Measurements from ENCODE around the gene ADAMTS2.

The ADAMTS2 gene

DNA sequence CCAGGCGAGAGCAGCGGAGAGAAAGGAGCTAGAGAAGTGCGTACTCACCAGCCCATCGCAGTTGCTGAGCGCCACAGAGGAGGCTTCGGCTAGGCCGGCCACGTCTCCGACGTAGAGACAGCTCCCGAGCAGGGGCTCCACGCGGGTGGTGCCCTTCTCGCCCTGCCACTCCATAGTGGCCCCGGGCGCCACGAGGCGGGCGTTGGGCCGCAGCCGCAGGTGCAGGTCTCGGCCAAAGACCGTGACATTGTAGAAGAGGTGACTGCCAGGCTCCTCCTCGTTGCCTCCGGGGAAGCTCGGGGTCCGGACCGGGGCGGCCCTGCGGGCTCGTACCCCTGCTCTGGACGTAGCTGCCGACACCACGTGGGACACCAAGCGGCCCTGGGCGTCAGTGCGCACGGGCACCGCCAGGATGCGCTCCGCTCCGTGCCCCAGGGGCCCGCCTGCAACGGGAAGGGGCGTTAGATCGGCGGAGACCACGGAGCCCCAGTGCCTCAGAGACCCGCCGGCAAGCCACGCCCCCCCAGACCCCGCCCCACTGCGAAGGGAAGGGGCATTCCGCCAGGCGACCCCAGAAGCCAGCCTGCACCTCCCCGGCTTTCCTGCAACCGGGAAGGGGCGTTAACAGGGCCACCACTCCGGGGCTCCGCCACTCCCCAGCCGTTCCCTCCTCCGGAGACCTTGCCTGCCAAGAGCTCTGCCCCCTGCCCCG lies 1.4 kb downstream of the ADAMTS2 start:
- DNase-seq (ENCODE audit: low spot score): no peak

DNA sequence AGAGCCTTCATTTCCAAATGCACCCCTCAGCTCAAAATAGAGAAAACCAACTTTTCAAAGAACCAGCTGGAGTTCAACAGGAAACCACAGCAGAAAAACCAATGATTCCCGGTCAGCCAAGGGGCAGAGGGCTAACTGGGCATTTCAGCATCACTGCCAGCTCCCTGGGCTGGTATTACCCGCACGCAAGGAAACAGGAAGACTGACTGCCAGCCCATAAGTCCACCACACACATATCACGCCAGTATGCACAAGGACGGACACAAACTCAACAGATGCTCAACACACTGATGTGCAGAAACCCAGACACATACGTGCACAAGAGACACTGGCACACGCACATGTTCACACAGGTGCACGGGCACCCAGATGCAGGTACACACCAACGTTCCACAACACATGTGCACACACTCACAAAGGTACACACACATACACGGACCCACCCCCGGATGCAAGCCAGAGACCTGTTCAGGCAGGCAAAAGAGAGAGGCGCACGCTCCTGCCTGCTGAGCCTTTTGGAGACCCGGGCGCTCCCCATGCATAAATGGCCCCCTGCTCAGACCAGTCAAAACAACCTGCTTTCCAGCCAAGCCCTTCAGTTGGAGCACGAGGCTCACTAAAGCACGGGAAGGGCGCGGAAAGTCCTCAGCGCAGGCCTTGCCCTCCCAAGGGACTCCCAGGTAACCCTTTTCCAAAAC lies 2.1 kb downstream of the ADAMTS2 start:
- no peak for DNase-seq (ENCODE audit: low spot score)

DNA sequence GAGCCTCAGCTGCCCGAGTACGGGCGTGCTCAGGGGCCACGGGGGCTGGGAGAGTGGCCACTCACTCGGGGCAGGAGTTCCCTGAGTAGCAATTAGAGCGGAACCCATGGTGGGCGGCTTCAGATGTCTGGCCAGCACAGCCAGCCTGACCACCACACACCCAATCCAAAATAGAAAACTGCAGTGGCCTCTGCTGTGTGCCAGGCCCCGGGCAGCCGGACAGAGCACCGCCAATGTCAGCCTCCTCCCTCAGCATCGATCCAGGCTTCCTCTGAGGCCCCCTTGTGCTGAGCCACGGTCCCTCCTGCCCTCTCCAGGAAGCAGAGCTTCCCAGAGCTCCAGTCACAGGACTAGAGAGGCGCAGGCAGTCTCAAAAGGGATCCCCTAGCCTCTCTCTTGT lies 2.7 kb downstream of the ADAMTS2 start:
- DNase-seq (ENCODE audit: low spot score): no peak

DNA sequence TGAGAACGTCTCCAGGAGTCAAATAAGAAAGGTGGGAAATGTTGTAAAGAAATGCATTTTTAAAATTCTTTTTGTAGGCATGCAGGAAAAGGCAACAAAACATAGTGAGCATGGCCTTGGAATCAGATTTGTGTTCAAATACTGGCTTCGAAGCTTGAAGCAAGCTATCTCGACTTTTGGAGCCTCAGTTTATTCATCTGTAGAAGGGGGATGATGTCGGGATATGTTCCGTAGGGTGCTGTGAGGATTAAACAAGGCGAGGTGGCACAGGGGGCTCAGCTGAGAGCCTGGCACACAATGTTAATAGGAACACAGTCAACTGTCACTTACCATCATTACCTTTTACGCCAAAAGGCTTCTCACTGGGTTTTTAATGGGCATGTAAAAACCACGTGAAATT lies 4.8 kb downstream of the ADAMTS2 start:
- DNase-seq (ENCODE audit: low spot score): no peak

DNA sequence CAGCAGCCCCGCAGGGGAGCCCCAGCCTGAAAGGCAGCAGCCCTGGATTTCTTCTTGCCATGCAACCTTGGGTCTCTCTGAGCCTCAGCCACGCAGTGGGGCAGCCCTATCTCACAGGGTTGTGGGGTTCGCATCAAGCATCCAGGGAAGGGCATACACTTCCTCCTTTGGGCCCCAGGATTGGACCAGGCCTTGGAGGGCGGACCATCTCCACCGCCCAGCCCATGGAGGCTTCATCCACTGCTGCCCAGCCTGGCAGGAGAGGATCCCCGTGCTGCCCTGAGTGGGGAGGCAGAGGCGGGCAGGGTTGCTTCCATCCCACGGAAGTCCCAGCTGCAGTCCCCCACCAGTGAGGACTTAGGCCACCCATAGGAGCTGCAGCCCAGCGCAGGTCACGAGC lies 5.3 kb downstream of the ADAMTS2 start:
- no peak for DNase-seq (ENCODE audit: low spot score)

DNA sequence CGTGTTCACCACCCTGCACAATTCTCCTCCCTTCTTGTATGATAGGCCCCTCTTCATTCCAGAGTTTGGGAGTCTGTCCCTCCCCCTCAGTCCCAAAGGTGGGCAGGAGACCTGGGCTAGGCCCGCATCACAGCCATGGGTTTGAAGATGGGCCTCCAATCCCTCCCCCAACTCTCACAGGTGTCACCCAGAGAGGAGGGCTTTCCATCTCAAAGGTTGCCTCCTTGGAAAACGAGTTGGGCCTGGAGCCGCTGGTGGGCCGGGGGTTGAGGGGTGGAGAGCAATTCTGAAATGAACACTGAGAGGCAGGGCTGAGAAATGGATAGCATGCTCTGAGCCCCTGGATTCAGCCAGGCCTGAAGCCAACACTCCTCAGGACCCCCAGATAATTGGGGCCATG lies 6.2 kb downstream of the ADAMTS2 start:
- DNase-seq (ENCODE audit: low spot score): no peak

DNA sequence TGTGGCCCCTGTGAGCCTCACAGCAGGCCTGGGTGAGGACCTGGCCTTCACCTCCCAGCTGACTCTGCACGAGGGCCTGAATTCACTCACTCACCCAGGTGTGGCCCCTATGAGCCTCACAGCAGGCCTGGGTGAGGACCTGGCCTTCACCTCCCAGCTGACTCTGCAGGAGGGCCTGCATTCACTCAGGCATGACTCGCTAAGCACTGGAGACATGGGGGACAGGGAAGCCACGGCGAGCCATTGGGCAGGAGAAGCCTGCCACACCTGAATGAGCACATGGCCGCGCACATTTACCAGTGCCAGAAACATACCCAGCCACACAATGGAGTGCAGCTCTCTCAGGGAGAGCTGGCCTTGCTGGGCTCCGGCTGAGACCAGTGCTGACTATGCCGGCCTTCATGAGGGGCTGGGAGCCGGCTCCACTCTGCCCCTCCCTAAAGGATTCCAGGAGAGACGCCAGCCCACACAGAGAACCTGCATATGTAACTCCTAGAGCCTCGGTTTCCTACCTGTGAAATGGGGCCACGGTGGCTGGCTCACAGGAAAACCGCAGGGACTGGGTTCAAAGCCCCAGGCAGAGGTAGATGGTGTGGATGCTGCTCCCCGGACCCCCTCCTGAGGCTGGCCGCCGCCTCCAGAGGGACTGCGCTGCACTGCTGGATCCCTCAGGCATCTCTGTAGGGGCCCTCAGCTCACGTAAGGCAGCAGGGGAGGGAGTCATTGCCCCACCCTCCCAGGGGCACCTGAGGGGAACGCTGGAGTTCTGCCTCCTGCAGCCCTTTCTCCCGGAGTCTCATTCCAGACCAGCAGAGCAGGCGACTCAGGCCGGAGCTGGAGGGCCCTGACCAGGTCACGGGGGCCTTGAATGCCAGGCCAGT lies 7.2 kb downstream of the ADAMTS2 start:
- DNase-seq (ENCODE audit: low spot score): no peak

DNA sequence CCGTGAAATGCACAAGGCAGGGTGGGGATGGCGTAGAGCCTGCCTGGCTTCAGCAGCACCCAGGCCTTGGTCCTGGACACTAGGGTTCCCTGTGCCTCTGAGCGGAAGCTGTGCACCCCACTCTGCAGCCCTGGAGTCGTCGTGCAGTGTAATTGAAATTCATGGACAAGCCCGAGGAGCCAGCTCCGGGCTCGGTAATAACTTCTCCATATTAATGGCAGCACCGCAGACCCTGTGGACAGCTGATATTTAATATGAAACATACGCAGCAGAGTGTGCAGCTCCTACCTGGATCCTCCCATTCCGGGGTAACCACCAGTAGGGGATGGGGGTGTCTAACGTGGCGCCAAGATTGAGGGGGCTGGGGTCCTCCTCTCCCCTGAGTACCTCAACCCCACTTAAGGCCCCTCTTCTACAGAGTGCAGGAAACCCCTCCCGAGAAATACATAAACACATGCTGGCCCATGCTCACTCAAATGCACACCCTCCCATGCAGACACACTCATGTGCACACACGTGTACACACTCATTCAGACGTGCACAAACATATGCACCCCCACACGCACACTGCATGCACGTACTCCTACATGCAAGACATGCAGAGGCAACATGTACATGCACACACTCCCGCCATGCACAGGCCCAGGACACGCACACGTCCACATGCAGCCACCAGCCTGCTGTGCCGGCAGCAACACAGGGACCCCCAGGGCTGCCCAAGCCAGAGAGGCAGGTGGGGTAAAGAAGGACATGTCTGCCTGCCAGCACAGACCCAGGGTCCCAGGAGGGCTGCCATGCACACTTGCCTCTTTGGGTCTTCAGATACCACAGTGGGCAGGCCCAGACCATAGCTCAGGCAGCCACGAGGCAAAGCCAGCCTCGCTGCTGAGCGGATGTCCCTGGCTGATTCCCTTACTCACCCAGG lies 8.1 kb downstream of the ADAMTS2 start:
- no peak for DNase-seq (ENCODE audit: low spot score)

DNA sequence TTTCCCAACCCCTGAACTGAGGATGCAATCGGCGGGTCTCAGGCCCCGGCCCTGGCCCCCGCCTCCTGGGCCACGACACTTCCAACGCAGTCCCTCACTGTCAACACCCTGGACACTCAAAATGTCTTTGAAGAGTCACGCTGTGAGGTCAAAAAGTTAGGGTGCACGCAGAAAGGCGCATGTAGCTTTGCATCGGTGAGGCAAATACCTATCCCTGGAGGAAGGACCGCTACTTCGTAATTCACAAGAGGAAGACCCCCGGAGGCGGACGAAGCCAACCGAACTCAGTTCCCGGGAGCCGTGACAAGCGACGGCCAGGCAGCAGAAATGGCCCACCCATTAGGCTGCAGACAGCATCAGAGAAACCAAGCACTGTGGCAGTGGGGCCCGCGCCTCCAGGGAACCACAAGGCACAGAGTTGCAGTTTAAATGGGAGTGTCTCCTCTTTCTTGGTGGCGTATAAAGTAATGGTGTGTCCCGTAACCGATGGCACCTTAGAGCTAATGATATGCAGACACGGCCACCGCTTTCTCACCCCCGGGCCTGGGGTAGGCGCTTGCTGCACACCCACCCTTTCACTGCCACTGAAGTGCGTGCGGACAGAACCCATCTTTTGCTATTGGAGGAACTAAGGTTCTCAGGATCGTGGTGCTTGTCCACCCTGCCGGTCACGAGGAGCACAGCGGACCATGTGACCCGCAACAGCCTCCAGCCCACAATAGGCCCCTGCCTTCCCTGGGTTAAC lies 9.0 kb downstream of the ADAMTS2 start:
- DNase-seq (ENCODE audit: low spot score): no peak

DNA sequence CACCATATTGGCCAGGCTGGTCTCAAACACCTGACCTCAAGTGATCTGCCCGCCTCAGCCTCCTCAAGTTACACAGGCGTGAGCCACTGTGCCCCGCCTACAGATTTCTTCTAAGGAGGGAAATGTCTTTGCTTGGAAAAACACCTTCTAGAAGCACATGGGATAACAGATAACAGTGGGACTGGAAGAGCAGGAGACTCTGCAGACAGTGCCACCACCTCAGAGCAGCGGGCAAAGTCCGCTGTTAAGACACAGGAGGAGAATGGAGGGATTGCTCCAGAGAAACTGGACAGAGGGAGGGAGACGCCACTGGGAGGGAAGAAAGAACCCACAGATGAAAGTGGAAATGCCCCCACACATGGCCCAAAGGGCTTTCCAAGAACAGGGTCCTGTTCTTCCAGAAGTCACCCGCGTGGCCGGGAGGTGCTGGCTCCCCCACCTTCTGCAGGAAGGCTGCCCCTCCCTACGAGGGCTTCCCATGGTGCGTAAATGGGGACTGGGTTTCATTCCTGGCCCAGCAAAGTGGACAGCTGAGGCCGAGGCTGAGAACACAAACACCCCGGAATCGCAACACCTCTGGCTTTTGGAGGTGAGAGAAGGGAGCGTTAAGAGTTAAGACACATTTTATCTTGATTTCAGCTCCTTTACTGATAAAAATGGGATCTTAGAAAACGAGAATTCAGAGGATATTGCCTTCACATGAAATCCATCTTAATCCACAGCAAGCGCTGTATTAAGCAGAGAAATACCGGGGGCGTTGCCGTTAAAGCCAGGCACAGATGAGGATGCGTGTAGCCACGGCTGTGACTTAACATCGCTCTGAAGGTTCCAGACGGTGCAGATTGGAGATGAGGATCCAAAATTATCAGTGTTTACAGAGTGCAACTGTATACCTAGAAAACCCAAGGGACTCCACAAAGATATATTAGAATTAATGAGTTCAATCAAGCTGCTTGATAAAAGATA lies 11.2 kb downstream of the ADAMTS2 start:
- no peak for DNase-seq (ENCODE audit: low spot score)

DNA sequence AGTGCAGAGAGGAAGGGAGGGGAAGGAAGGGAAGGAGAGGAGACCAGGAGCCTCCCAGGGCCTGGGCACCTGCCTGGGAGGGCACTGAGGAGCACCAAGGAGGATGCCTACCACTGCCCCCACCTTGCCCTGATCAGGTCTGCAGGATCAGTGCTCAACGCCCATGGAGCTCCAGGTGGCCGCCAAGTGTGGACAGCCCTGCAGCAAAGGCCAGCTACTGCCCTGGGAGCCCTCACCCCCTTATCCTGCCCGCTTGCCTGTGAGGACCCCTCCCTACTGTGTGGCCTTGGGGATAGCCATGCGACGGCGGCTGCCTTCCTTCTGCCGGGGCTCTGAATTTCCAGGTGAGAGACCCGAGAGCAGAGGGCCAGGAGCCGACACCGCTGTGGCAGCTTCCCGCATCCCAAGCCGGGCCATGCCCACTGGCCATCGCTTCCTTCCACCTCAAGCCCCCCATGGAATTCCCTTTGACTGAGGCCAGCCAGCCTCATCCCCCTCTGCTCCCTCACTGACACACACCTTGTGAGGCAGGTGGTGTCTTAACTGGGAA lies 12.4 kb downstream of the ADAMTS2 start:
- DNase-seq (ENCODE audit: low spot score): no peak

DNA sequence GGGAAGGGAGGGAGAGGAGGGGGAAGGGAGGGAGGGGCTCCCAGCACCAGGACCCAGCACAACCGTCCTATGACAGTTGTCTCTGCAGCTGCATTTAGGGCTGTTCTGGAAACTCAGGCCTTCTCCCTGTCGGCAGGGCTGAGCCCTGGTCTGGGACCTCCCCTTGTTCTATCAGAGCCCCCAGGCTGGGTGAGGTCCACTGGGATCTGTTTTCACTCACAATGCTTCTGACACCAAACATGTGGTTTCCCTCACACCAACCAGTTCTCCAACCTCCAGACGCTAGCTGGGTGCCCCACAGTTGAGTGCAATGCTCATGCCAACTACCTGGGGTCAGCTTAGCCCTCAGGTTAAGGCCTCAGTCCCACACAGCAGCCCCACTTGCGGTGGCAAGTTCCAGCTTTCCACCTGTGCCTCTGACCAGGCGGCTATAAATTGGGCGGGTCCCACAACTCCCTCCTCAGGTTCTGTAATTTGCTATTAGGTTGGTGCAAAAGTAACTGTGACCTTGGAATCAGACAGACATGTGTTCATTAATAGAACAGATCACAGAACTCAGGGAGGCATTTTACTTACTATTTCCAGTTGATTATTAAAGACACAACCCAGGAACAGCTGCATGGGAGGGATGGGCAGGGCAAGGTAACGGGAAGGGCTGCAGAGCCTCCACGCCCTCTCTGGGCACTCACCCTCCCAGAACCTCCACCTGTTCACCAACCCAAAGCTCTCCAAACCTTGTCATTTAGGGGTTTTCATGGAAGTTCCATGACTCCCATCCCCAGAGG lies 13.5 kb downstream of the ADAMTS2 start:
- DNase-seq (ENCODE audit: low spot score): no peak

DNA sequence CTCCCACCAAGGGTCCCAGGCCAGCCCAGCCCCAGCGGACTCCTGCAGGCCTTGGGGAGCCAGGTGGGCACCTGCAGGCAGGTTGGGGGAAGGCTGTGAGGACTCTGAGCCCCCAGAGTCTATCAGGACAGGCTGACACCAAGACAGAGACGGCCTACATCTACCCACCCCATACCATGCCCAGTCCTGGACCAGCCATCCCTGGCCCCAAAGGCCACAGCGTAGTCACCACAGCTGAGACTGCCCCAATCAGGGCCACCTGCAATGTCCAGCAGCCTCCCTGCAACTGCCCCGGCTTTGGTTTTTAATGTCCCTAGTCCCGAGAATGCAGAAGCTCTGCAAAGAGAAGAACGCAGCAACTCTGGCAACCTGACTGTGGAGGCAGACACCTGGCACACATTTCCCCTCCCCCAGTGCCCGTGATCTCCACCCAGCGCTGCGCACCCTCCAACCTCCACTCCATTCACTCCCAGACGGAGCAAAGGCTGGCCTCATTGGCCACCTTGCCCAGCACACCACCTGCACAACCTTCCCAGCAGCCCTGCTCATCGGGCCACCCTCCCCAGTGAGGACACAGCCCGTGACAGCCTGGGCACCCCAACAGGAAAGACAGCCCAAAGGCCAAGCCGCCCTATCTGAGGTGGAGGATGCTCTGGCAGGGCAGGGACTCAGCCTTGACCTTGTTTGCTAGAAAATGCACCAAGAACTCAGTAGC lies 14.9 kb downstream of the ADAMTS2 start:
- DNase-seq (ENCODE audit: low spot score): no peak

DNA sequence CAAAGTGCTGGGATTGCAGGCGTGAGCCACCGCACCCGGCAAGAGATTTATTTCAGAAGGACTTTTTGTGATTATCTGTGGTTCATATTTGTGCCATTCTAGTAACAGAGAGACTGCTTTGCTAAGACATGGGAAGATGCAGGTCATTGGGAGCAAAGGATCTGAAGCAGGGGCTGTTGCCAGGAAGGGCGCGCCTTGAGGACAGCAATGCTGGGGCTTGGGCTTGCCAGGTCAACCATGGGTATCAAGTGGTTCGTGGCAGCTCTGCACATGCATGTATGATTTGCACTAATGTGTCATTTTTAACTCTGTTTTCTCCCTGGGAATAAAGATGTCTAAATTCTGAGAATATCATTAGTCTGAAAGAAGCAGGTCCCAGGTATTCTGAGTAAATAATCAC lies 17.0 kb downstream of the ADAMTS2 start:
- no peak for DNase-seq (ENCODE audit: low spot score)

DNA sequence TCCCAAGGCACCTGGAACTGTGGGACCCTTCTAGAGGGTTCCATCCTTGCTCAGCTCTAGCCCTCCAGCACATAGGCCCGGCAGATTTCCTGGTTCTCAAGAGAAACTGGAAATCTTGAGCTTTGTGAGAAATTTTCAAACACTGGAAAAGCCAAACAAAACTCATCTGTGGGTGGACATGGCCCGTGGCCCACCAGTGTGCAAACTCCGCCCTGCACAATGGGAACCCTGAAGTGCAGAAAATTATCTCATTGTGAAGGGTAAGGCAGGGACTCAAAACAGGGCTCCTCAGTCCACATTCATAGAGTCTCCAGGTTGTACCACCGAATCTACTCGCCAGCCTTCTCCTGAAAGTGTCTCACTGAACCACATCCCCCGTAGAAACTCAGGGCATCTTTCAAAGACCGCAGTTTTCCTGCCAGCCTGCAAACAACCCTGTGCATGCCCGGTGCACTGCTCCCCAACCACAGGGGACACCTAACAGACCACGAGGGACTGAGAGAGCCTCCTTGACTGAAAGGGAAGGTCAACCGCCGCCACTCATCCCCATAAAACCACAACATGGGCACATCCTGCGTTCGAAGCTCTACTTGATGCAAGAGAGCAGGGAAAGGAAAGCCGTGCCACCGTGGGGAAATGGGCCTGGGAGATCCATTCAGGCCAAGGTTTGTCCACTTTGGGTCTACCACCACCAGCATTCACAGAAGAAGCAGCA lies 18.1 kb downstream of the ADAMTS2 start:
- no peak for DNase-seq (ENCODE audit: low spot score)

DNA sequence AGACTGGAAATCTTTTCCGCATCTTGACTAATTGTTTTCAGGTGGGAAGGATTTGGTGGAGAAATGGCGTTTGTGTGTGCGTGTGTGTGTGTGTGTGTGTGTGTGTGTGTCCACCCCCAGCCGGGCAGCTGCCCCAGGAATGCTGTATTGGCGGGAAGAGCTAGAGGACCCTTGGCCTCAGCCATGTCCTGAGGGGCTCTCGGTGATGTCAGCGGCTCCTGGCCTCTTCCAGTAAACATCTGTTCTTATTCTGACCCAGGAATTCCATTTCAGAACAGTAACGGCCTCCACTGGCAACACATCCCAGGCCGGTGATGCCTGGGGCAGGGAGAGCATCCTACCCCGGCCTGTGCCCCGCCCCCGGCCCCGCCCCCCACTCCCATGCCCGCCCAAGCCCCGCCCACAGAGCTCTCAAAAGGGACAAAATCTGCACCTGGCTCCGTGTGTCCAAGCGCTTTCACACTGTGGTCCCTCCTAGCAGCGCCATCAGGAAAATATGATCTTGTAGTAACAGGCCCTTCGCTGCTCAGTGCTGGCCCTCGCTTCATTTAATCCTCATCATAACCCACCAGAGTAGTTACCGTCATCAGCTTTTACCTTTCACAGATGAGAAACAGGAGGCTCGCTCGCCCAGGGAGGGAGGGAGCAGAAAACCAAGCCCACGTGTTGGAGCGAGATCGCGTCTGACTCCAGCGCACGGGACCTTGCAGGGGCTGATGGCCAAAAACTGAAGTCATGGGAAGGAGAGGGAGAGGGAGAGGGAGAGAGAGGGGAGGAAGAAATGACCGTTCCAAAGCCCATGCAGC lies 18.9 kb downstream of the ADAMTS2 start:
- DNase-seq (ENCODE audit: low spot score): no peak

All from hematopoietic multipotent progenitor cell treated with erythropoietin and hydrocortisone succinate and interleukin-3 and kit ligand, for 15 days (in vitro differentiated cells).